ENCODE data around the gene ZKSCAN5.
A peak's percentile ranks its signal among the peaks of the same experiment; 100 is the strongest.

The ZKSCAN5 gene

DNA sequence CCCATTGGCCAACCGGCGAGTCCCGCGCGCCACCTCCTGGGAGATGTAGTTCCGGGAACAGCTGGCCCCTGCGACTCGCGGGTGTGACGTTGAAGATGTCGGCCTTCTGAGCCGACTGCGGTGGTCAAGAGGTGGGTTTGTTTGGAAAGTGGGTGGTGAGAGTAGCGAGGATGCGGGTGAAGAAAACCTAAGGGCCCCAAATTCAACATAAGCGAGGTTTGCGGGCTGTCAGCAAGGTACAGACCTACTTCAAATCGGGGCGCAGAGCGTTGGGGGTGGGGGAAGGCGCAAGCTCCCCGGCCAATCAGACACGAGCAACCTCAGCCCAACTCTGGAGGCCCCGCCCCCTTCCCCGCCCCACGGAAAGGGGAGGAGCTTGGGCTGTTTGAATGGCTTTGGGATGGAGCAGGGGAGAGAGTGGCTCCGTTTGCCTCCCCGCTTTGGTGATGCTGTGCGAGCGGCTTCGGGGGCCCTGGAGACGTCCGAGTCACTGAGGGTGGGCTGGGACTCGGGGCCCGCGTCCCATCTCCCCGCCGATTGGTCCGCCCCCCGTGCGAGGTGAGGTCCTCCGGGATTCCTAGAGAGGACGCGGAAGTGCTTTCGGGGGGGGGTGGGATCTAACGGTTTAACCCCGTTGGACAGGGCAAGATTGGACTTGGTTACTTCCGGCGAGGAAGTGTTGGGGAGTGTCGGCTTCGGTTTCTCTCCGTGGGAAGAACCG is at the start of gene ZKSCAN5:
Gene ZKSCAN5 (plus strand): TSS at position 60 of the 721 bp plus-strand sequence. CDS start 1,383 bp downstream, outside the sequence.
- DNase-seq: peak; percentile 97

- no peak for DNase-seq
Observed at GRCh38 chr7:99455874-99456273, 48.6 kb upstream of the ZKSCAN5 start.

GRCh38 chr7:99456288-99456687 is 48.2 kb upstream of the ZKSCAN5 start:
- DNase-seq: no peak

GRCh38 chr7:99457050-99457649 is 47.3 kb upstream of the ZKSCAN5 start:
- DNase-seq: no peak

DNA sequence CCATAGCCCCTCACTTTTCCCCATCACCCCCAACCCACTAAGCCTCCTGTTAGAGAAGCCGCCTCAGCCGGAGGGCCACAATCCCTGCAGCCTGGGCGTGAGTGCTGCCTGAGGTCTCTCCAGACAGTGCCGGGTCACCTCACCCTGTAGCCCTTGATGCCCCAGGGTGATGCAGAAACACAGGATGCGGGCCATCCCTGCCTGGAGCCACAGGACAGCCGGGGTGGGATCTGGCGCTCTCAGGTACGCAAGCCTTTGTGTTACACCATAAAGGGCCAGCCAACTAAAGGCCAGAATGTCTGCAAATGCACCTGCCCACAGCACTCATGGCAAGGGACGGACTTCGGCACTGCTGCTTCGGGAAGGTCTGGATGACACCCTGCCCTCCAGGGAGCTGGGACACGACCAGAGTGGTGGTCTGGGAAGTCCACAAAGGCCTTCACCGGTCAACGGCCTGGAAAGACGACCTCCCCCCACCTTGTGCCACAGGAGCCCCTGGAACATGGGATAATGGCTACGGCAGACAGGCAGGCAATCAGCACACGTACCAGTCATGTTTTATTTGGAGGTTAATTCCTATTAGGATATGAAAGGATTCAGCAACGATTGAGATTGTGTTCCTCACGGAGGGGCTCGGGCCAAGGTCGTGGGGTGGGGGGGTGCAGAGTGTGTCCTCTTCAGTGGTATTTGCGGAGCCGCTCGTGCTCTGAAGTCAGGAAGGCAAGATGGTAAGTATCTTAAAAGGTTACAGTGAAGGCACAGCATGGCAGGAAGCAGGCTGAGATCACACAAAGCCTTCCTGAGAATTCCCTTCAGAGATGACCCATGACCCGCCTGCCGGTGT is 46.6 kb upstream of the ZKSCAN5 start:
- no peak for DNase-seq

GRCh38 chr7:99459087-99459486 is 45.4 kb upstream of the ZKSCAN5 start:
- no peak for DNase-seq

DNA sequence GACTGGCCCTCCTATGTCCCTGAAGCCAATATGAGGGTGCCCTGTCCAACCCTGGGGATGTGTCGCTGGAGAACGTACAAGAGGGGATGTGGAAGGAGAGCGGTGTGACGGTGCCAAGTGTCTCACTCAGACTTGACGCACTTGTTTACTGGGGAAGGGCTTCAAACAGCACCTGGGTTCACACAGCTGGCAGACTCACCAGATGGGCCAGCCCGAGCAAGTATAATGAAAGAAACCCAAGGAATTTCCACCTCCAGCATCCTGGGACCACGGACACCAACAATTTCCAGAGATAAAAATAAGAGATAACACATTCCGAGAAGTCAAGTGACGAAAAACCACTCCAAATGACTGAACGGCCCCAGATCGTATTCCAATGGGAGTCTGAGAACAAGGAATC is 43.8 kb upstream of the ZKSCAN5 start:
- no peak for DNase-seq

- DNase-seq: no peak
Observed at GRCh38 chr7:99461221-99461620, 43.2 kb upstream of the ZKSCAN5 start.

GRCh38 chr7:99465421-99465768 is 39.1 kb upstream of the ZKSCAN5 start:
- no peak for DNase-seq

DNA sequence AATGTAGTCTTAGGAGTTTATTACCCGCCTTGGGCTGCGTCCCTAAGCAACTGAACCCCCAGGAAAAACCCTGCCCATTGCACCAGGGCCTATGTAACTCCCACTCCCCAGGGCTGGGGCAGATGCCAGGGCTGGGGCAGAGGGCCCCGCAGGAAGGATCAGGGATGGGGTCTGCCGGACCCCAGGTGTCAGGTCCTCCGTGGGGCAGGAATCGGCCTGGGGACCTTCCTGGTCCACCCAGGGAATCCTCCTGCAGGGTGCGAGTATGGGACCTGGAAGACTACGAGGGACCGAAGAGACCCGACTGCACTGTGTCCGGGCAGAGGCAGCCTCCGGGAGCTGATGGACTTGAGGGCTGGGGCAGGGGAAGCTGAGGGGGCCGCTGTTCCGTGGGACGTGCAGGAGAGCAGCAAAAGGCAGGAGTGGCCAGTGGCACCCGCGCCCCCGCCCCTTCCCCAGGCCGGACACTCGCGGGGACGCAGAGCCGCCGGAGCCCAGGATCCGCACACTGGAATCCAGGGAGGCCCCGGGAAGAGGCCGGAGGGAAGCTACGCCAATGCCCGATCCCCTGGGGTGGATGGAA is 36.0 kb upstream of the ZKSCAN5 start:
- no peak for DNase-seq

DNA sequence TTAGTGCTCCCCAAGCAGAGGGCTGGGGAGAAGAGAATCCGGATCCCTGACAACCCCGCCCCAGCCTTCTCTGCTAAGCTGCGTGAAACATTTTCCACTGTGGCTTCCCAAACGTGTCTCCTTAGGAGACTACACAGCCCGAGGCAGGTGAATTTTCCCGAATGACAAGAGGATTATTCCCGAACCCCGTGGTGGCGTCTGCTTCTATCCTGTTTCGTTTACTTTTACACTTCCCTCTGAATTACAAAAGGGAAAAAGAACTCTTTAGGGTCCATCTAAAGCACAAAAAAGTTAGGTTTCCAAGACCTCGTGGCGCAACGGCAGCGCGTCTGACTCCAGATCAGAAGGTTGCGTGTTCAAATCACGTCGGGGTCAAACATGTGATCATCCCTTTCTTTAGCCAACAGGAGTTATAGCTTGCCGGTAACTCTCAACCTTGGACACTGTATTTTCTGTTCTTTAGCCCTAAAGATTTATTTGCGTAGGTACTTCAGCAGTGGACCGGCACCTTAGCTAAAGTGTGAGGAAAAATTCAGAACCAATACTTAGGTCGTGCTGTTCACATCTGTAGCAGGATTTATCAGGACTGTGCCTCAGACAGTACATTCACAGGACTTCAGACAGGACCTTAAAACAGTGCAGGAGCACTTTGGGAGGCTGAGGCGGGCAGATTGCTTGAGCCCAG is 34.9 kb upstream of the ZKSCAN5 start:
- DNase-seq: no peak

GRCh38 chr7:99472561-99473314 is 31.7 kb upstream of the ZKSCAN5 start, which contains the start of gene ZNF789:
TSS of gene ZNF789 (plus strand) at chr7:99472890. CDS start at chr7:99476457, 3,567 bp downstream.
- DNase-seq: peak; percentile 95

DNA sequence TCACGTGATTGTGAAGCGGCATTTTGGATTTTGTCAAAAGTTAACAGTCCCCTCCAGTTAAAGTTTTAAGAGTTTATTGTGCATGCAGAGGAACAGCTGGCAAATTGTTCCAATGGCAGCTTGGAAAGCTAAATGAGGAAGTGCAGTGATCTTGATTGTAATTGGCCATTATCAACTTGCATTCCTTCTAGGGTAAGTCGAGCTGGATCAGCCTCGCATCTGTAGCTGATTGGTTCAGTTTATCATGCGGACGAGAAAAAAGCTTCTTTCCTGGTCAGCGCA is 31.2 kb upstream of the ZKSCAN5 start:
- peak; percentile 52 for DNase-seq

DNA sequence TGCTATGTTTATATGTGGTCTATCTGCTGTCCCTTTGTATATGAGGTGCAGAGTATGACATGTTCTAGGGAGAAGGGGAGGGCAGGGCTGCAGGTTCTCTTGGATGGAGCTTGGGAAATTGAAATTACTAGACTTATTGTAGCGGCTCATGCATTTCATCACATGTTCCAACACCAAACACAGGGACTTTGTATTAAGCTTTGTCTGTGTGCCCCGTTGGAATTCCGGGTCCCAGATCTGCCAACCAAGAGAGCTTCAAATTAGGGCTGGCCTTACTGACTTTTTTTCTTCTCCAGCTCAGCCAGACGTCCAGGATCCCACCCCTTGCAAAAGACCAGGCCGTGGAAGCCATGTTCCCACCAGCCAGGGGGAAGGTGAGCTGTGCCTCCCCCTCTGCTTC is 28.4 kb upstream of the ZKSCAN5 start:
- no peak for DNase-seq

GRCh38 chr7:99478464-99479440 is 25.7 kb upstream of the ZKSCAN5 start:
- no peak for DNase-seq

GRCh38 chr7:99485094-99485493 is 19.4 kb upstream of the ZKSCAN5 start:
- DNase-seq: no peak

DNA sequence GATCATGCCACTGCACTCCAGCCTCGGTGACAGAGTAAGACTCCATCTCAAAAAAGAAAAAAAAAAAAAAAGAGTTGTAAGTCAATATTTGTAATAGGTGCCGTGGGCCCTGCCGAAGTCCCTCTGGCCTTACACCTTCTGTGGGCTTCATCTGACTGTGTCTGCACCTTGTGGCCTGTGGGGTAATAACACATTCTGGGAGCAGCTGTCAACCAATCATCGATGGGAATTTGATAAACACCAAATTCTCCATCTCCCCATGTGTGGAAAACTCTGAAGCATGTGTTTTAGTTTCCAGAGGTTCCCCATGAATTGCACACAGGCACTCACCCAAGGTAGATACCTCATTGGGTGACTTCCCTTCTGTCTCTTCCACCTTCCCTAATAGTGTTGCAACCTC is 15.2 kb upstream of the ZKSCAN5 start:
- DNase-seq: no peak

DNA sequence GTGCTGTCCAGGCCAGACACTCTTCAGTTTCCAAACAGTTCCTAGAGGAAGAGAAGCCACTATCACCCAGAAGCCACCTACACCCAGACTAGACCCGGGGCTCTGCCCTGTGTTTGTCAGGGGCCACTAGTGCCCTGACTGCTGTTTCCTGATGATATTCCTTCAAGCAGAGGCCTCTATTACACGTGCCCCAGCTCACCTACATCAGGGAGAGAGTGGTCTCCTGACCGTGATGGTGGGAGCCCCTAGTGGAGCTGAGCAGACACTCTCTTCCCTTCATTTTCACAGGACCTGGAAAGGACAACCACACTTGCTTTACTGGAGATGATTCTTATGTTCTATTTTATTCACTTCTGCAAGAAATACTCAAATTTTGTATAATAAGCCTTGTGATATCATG is 13.6 kb upstream of the ZKSCAN5 start:
- no peak for DNase-seq

DNA sequence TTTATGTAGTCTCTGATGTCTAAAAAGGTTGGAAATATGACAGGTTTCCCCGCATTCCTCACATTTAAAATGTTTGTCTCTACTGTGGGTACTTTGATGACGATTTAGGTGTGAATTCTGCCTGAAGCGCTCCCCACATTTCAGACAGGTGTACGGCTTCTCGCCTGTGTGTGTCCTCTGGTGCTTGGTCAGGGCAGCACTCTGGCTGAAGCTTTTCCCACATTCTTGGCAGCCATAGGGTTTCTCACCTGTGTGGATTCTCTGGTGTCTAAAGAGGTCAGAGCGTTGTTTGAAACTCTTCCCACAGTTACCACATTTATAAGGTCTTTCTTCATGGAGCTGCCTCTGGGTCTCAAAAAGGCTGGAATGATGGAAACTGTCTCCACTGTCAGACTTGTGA is 10.6 kb upstream of the ZKSCAN5 start:
- DNase-seq: no peak

DNA sequence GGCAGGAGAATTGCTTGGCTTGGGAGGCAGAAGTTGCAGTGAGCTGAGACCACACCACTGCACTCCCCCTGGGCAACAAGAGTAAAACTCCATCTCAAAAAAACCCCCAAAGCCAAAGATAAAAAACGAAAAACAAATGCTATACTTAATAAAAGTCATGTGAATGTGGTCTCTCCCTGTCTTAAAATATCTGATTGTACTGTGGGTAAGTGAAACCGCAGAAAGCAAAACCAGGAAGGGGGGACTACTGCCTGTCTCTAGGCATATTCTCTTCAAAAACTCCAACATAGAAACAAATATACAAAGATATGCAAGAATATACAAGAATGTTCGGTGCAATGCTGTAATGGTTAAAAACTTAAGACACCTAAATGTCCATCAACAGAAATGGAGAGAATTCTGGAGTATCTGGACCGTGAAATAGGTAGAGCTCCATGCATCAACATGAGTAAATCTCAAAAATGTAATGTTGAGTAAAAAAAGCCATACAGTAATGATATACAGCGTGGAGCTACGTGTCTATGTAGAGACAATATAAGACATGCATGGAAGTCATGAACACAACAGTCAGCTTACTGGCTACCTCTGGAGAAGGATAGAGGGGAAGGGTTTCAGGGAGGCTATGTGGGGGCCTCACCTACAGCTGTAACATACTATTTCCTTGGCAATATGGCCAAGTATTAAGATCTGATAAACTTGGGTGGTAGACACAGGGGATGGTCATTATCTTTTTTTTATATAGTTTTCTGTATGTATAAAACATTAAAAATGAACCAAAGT is 6.5 kb upstream of the ZKSCAN5 start:
- no peak for DNase-seq
